Lung (tissue), 12 donors: ENCODE results near the gene KRTAP9-9. TPM values are rescaled to one million over a fixed set of nuclear protein-coding genes. Genes with fewer than 3 reads are reported as not detected.
"Not testable (repeated sequence)": the region's sequence is repeated elsewhere in the genome, so short reads cannot be mapped to it uniquely, and the experiment has no call there.

Experiments
- ATAC-seq: fragments of 200-7000 bp; cut with Tn5 transposase; one replicate; pipeline ENCODE4 v1.9.1; 2020; ENCODE audit warnings: moderate number of reproducible peaks; ENCODE audit not compliant: insufficient read depth, low FRiP score
- DNase-seq, 3 donors: peaks; one replicate each; pipeline ENCODE4 v3.0.0-alpha.2; 2013 to 2017
- H3K27ac ChIP-seq, 2 donors: one replicate each; pipeline ENCODE4 v1.5.1; 2013; ENCODE audit warnings: mild to moderate bottlenecking in 2 of 2, moderate library complexity in 2 of 2, control low read depth in 1 of 2, inconsistent platforms in 1 of 2, low read depth in 1 of 2, low read length in 1 of 2
- H3K27me3 ChIP-seq, 3 donors: one replicate each; pipeline ENCODE4 v1.5.1; 2013; ENCODE audit warnings: low read length in 2 of 3; ENCODE audit not compliant: control insufficient read depth in 3 of 3, insufficient read depth in 3 of 3
- H3K36me3 ChIP-seq, 4 donors: one replicate each; pipeline ENCODE4 v1.5.1; 2013; ENCODE audit warnings: low read length in 4 of 4, mild to moderate bottlenecking in 1 of 4, moderate library complexity in 1 of 4; ENCODE audit not compliant: control insufficient read depth in 4 of 4, insufficient read depth in 4 of 4
- H3K4me1 ChIP-seq, 5 donors: one replicate each; pipeline ENCODE4 v1.5.1; 2013; ENCODE audit warnings: low read length in 5 of 5, mild to moderate bottlenecking in 2 of 5, moderate library complexity in 1 of 5; ENCODE audit not compliant: control insufficient read depth in 5 of 5, insufficient read depth in 5 of 5
- H3K4me3 ChIP-seq: one replicate; pipeline ENCODE4 v1.5.1; 2013; ENCODE audit warnings: mild to moderate bottlenecking, control low read depth, moderate library complexity
- H3K9ac ChIP-seq, 2 donors: one replicate each; pipeline ENCODE4 v1.5.1; 2013; ENCODE audit warnings: low read length in 2 of 2, control low read depth in 1 of 2; ENCODE audit not compliant: insufficient read depth in 1 of 2
- H3K9me3 ChIP-seq, 4 donors: one replicate each; pipeline ENCODE4 v1.5.1; 2013; ENCODE audit warnings: low read length in 3 of 4, mild to moderate bottlenecking in 1 of 4, moderate library complexity in 1 of 4; ENCODE audit not compliant: control insufficient read depth in 4 of 4, insufficient read depth in 3 of 4
- WGBS, 2 donors: extraction: QIAGEN DNeasy Blood & Tissue Kit; methylation state at CpG; one replicate each; pipeline ENCODE4 v1.1.7; 2013; 5-methylcytosine and 5-hydroxymethylcytosine counted together
- polyA plus RNA-seq, 2 donors: library from polyadenylated mRNA; stranded (reverse); fragments of 200-250 nt; gene quantifications; one replicate each; pipeline ENCODE4 v1.2.1, GENCODE V29; 2013
- total RNA-seq, 2 donors: library from RNA; depleted of rRNA in 1 of 2; stranded (reverse); fragments of >200 nt in 1 of 2; gene quantifications; one replicate each; pipeline ENCODE4 v1.2.1, GENCODE V29; 2014 to 2021
- TF ChIP-seq, protein P1 (sequence below): IDR thresholded peaks from 2 replicates; pipeline ENCODE4 v1.5.1; 2012; ENCODE audit warnings: mild to moderate bottlenecking; ENCODE audit errors: control extremely low read depth, extremely low read depth
- donor health status: control.
- donor health status: control.
- donor health status: Bipolar disorder and iron deficiency.
- donor health status: healthy.
- donor health status: DM: yes; HTN: yes; CAD: no.

The KRTAP9-9 gene
- total and polyA plus RNA-seq, 4 donors, result not detected

DNA sequence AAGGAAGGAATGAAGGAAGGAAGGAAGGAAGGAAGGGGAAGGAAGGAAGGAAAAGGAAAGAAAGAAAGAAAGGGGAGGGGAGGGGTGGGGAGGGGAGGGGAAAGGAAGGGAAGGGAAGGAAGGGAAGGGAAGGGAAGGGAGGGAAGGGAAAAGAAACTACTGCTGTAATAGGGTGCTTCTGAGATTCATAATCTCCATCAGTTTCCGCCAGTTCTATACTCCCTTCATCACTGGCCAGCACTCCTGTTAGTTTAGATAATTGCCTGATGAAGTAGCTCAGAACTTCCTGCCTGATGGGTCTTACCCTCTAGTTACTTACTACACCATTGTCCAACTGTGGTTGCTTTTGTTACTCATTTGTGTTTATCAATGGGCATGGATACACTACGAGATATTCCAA, 8.0 kb downstream of the KRTAP9-9 start:
- ATAC-seq, result no peak
- 70 to 88% methylated on average over 2 of the region's 2 CpGs for WGBS, 2 donors
- no peaks in the 10 kb centered on the region for H3K4me1 ChIP-seq
- H3K9ac ChIP-seq, result no peak overlapping the region
- no peak for DNase-seq
- TF ChIP-seq, protein P1, sequence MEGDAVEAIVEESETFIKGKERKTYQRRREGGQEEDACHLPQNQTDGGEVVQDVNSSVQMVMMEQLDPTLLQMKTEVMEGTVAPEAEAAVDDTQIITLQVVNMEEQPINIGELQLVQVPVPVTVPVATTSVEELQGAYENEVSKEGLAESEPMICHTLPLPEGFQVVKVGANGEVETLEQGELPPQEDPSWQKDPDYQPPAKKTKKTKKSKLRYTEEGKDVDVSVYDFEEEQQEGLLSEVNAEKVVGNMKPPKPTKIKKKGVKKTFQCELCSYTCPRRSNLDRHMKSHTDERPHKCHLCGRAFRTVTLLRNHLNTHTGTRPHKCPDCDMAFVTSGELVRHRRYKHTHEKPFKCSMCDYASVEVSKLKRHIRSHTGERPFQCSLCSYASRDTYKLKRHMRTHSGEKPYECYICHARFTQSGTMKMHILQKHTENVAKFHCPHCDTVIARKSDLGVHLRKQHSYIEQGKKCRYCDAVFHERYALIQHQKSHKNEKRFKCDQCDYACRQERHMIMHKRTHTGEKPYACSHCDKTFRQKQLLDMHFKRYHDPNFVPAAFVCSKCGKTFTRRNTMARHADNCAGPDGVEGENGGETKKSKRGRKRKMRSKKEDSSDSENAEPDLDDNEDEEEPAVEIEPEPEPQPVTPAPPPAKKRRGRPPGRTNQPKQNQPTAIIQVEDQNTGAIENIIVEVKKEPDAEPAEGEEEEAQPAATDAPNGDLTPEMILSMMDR, result no peak
- H3K9me3 ChIP-seq, result no peaks in the 10 kb centered on the region
- H3K36me3 ChIP-seq, result no peaks in the 10 kb centered on the region
- peaks cover 0 to 5% (median 0%) of the 10 kb centered on the region in 3 donors for H3K27me3 ChIP-seq
- no peak overlapping the region for H3K27ac ChIP-seq
- H3K4me3 ChIP-seq, result no peak overlapping the region

DNA sequence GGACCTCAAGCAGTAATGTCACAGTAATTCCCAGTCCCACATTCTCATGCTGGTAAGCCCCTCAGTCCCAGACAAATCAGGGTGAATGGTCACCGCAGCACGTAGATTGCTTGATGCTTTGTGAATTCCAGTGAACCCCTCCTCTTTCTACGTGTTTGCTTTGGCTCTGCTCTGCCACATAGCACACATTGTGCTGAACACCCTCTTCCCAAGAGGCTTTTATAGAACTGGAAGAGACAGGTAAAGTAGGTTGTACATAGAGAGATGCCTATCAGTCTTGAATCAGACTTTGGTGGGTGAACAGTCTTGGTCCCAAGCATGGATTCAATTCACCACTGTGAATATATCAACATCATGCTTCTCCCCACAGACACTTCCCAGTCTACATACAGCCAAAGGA, 9.4 kb downstream of the KRTAP9-9 start:
- no peaks in the 10 kb centered on the region for H3K9me3 ChIP-seq
- H3K36me3 ChIP-seq, result no peaks in the 10 kb centered on the region
- no peak overlapping the region for H3K9ac ChIP-seq
- peaks cover 0 to 4% (median 0%) of the 10 kb centered on the region in 3 donors for H3K27me3 ChIP-seq
- H3K4me3 ChIP-seq, result no peak overlapping the region
- ATAC-seq (no peak), DNase-seq (peak in 1 of 3 donors; percentile 7)
- 61 to 81% methylated on average over 3 of the region's 3 CpGs for WGBS, 2 donors
- no peaks in the 10 kb centered on the region for H3K4me1 ChIP-seq
- H3K27ac ChIP-seq, result no peak overlapping the region
- TF ChIP-seq, protein P1, result no peak

DNA sequence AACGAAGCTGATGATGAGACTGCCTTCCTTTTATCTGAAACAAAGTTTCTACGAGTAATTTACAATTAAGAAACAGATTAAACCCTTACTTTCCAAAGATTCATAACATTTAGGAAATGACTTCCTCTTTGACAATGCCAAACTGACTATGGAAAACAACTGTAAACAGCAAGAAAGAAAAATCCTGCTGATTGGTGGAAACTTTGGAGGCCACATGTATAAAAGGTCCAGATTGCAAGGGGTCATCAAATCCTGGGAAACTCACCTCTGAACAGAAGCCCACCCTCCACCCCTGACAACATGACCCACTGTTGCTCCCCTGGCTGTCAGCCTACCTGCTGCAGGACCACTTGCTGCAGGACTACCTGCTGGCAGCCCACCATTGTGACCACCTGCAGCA, 9.9 kb downstream of the KRTAP9-9 start, which contains the start of gene KRTAP9-6:
Gene KRTAP9-6, plus strand, starts transcription at position 301 of the 400 bp plus-strand sequence. Its CDS starts 0 bp downstream, at position 301.
- ATAC-seq (no peak), DNase-seq (no peak)
- WGBS, 2 donors, result 34% methylated on average over 2 of the region's 2 CpGs
- H3K4me1 ChIP-seq, result no peaks in the 10 kb centered on the region
- TF ChIP-seq, protein P1, result no peak
- no peak within 1 kb of the TSS for H3K9ac ChIP-seq
- H3K9me3 ChIP-seq, result no peaks in the 10 kb centered on the region
- H3K27ac ChIP-seq, result no peak within 1 kb of the TSS
- no peaks in the 10 kb centered on the region for H3K36me3 ChIP-seq
- no peak within 1 kb of the TSS for H3K4me3 ChIP-seq
- H3K27me3 ChIP-seq, result peaks cover 0 to 4% (median 0%) of the 10 kb centered on the region in 3 donors

DNA sequence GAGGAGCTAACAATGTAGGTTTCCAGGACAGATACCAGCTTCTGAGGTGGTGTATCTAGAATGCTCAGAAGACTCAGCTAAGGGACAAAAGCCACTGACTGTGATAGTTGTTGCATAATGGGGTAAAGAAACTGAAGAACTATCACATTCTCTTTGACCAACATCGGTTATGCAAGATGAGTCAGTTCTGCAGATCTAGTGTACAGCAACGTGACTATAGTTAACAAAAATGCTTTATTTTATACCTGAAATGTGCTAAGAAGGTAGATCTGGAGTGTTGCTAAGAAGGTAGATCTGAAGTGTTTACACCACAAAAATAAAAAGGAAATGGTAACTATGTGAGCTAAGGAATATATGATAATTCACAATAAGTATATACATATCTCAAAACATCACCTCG, 12.5 kb downstream of the KRTAP9-9 start:
- TF ChIP-seq, protein P1, result no peak
- Histone ChIP-seq H3K9ac (no peak overlapping the region), H3K36me3 (no peaks in the 10 kb centered on the region), H3K4me1 (no peaks in the 10 kb centered on the region), H3K27ac (no peak overlapping the region), H3K9me3 (no peaks in the 10 kb centered on the region), H3K4me3 (no peak overlapping the region), H3K27me3 (peaks cover 0 to 3% (median 0%) of the 10 kb centered on the region in 3 donors)
- ATAC-seq, result no peak
- DNase-seq, result no peak
- 56 to 78% methylated on average over 3 of the region's 3 CpGs for WGBS, 2 donors

DNA sequence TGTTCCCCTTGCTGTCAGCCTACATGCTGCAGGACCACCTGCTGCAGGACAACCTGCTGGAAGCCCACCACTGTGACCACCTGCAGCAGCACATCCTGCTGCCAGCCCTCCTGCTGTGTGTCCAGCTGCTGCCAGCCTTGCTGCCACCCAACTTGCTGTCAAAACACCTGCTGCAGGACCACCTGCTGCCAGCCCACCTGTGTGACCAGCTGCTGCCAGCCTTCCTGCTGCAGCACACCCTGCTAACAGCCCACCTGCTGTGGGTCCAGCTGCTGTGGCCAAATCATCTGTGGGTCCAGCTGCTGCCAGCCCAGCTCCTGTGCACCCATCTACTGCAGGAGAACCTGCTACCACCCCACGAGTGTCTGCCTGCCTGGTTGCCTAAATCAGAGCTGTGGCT, 16.1 kb downstream of the KRTAP9-9 start:
- WGBS, 2 donors, result 50 to 60% methylated on average over 1 of the region's 1 CpG
- not testable (repeated sequence) for H3K36me3 ChIP-seq, H3K27me3 ChIP-seq, H3K27ac ChIP-seq, ATAC-seq, H3K9me3 ChIP-seq, H3K4me3 ChIP-seq, H3K9ac ChIP-seq, H3K4me1 ChIP-seq, DNase-seq
